Colonic mucosa (tissue), 4 donors: Measurements from ENCODE around the gene TIAM1. TPM values are rescaled to one million over a fixed set of nuclear protein-coding genes. Genes with fewer than 3 reads are reported as not detected.

Source experiments
- DNase-seq: peaks from one replicate; pipeline ENCODE4 v3.0.0-alpha.2; 2020
- H3K27ac ChIP-seq: fragments of 200-600 bp; one replicate; pipeline ENCODE4 v1.8.0; 2021
- H3K27me3 ChIP-seq: fragments of 200-600 bp; one replicate; pipeline ENCODE4 v1.8.0; 2021
- H3K36me3 ChIP-seq: fragments of 200-600 bp; one replicate; pipeline ENCODE4 v1.8.0; 2021
- H3K4me1 ChIP-seq: fragments of 200-600 bp; one replicate; pipeline ENCODE4 v1.8.0; 2021; ENCODE audit warnings: mild to moderate bottlenecking
- H3K4me3 ChIP-seq: fragments of 200-600 bp; one replicate; pipeline ENCODE4 v1.8.0; 2021
- H3K9ac ChIP-seq, 2 donors: one replicate each; pipeline ENCODE4 v1.7.0; 2013; ENCODE audit warnings: control low read depth in 2 of 2, low read depth in 2 of 2, low read length in 2 of 2
- H3K9me3 ChIP-seq: fragments of 200-600 bp; one replicate; pipeline ENCODE4 v1.8.0; 2021
- intact Hi-C: fragments of 100-400 bp; cut with DNase I; formaldehyde crosslinking; loops from one replicate; pipeline ENCODE4 v1.14.1; 2022
- total RNA-seq, 2 donors: library from RNA; stranded (reverse); fragmentation: NEBNext Ultra II Directional in 1 of 2; extraction: Animal tissue kit (Norgen Biotek cat#: 25700) in 1 of 2; gene quantifications; one replicate each; pipeline ENCODE4 v1.2.1, GENCODE V29; 2021
- TF ChIP-seq, protein P1 (sequence below): fragments of 200-600 bp; IDR thresholded peaks from one replicate; pipeline ENCODE4 v1.8.0; 2022; ENCODE audit warnings: antibody characterized with exemption, mild to moderate bottlenecking
- donor health status: healthy.
- donor health status: DM: no; HTN: no; CAD: no.
- donor health status: DM: no; HTN: no; CAD: no.

The TIAM1 gene
- total RNA-seq, 2 donors from 2014 or later = 5.7 to 5.8 TPM

- TF ChIP-seq, protein P1, sequence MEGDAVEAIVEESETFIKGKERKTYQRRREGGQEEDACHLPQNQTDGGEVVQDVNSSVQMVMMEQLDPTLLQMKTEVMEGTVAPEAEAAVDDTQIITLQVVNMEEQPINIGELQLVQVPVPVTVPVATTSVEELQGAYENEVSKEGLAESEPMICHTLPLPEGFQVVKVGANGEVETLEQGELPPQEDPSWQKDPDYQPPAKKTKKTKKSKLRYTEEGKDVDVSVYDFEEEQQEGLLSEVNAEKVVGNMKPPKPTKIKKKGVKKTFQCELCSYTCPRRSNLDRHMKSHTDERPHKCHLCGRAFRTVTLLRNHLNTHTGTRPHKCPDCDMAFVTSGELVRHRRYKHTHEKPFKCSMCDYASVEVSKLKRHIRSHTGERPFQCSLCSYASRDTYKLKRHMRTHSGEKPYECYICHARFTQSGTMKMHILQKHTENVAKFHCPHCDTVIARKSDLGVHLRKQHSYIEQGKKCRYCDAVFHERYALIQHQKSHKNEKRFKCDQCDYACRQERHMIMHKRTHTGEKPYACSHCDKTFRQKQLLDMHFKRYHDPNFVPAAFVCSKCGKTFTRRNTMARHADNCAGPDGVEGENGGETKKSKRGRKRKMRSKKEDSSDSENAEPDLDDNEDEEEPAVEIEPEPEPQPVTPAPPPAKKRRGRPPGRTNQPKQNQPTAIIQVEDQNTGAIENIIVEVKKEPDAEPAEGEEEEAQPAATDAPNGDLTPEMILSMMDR = no peak
These were observed 26.3 kb upstream of the TIAM1 start for GRCh38 chr21:31370281-31370892.

GRCh38 chr21:31368361-31368760 lies 24.3 kb upstream of the TIAM1 start:
- Histone ChIP-seq H3K9ac (no peak overlapping the region), H3K4me1 (no peaks in the 10 kb centered on the region), H3K9me3 (no peaks in the 10 kb centered on the region), H3K36me3 (no peaks in the 10 kb centered on the region), H3K27ac (no peak overlapping the region), H3K4me3 (no peak overlapping the region), H3K27me3 (no peaks in the 10 kb centered on the region)
- intact Hi-C loops = no loop called here
- DNase-seq = no peak
- TF ChIP-seq, protein P1 = no peak

More at GRCh38 chr21:31370281-31370892, 26.3 kb upstream of the TIAM1 start:
- intact Hi-C loops = no loop called here
- no peak overlapping the region for H3K9ac ChIP-seq
- DNase-seq = no peak
- no peaks in the 10 kb centered on the region for H3K36me3 ChIP-seq
- no peaks in the 10 kb centered on the region for H3K4me1 ChIP-seq
- H3K27ac ChIP-seq = no peak overlapping the region
- no peak overlapping the region for H3K4me3 ChIP-seq
- H3K27me3 ChIP-seq = no peaks in the 10 kb centered on the region
- no peaks in the 10 kb centered on the region for H3K9me3 ChIP-seq

GRCh38 chr21:31367801-31368200 lies 23.7 kb upstream of the TIAM1 start:
- Histone ChIP-seq H3K4me3 (no peak overlapping the region), H3K9me3 (no peaks in the 10 kb centered on the region), H3K27me3 (no peaks in the 10 kb centered on the region), H3K4me1 (no peaks in the 10 kb centered on the region), H3K36me3 (no peaks in the 10 kb centered on the region), H3K9ac (no peak overlapping the region), H3K27ac (no peak overlapping the region)
- TF ChIP-seq, protein P1 = no peak
- no peak for DNase-seq
- intact Hi-C loops = no loop called here

DNA sequence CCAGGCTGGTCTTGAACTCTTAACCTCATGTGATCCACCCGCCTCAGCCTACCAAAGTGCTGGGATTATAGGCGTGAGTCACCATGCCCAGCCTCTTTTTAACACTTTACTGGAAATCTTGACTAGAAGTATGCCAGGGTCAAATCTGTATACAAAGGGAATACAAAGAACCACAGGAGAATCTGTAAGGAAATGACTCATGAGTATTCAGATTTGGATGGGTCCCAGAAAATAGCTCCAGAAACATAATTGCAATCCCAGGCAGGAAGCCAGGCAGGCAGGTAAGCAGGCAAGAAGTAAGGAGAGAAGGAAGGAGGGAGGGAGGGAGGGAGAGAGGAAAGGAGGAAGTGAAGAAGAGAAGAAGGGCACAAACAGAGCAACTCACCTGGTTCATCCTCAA lies 22.8 kb upstream of the TIAM1 start:
- no peaks in the 10 kb centered on the region for H3K9me3 ChIP-seq
- no peak for DNase-seq

DNA sequence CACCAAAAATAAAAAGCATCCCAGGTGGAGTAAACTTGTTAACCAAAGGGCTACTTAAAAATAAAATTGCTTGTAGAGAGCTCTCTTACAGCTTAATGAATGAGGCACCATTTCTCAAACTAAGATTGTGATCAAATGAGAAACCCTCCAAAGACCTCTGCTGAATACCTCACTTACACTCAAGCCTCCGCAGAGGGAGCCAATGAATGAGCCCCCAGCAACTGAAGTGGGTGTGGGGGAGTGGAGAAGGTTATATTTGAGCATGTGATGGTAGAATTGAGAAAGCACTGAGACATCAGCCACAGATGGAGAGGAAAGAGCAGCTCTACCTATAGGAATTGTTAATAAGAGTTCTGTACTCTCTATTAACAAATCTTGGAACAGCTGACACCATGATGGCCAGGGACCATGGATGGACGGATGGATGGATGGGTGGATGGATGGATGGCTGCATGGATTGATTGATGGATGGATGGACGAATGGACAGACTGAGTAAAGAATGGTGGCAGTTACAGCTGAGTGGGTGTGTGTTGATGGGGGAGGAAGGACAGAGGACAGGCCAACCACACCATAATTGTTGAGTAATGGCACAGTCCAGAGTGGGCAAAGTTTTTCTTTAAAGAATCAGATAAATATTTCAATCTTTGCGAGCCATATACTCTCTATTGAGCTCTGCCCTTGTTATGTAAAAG lies 20.3 kb upstream of the TIAM1 start:
- H3K27me3 ChIP-seq = no peaks in the 10 kb centered on the region
- H3K27ac ChIP-seq = no peak overlapping the region
- TF ChIP-seq, protein P1 = no peak
- no peak for DNase-seq
- no peaks in the 10 kb centered on the region for H3K36me3 ChIP-seq
- H3K9ac ChIP-seq = no peak overlapping the region
- H3K9me3 ChIP-seq = no peaks in the 10 kb centered on the region
- no peaks in the 10 kb centered on the region for H3K4me1 ChIP-seq
- intact Hi-C loops = no loop called here
- no peak overlapping the region for H3K4me3 ChIP-seq

More for the DNA sequence above, 22.8 kb upstream of the TIAM1 start:
- H3K9ac ChIP-seq = no peak overlapping the region
- H3K36me3 ChIP-seq = no peaks in the 10 kb centered on the region
- H3K27ac ChIP-seq = no peak overlapping the region
- no peak overlapping the region for H3K4me3 ChIP-seq
- TF ChIP-seq, protein P1 = no peak
- H3K27me3 ChIP-seq = no peaks in the 10 kb centered on the region
- no peaks in the 10 kb centered on the region for H3K4me1 ChIP-seq
- intact Hi-C loops = no loop called here
